GM23338 (cell line): ENCODE measurements around the gene HEYL. TPM values are rescaled to one million over a fixed set of nuclear protein-coding genes. Genes with fewer than 3 reads are reported as not detected.

ENCODE experiments used
- ATAC-seq: fragments of 200-7000 bp; cut with Tn5 transposase; 3 replicates; pipeline ENCODE4 v1.9.1; 2020
- DNase-seq: peaks from one replicate; pipeline ENCODE4 v3.0.0-alpha.2; 2015; ENCODE audit warnings: low spot score
- H2AFZ ChIP-seq: fragments of 200-600 bp; sonication (generic); 2 replicates; pipeline ENCODE4 v1.8.0; 2016; ENCODE audit warnings: antibody characterized with exemption, mild to moderate bottlenecking, moderate library complexity
- H3F3A ChIP-seq: fragments of 200-600 bp; sonication (generic); replicated peaks from 2 replicates; pipeline ENCODE4 v1.8.0; 2017; ENCODE audit warnings: antibody characterized with exemption, mixed run types, low read depth
- H3K27ac ChIP-seq: fragments of 200-600 bp; sonication (generic); 2 replicates; pipeline ENCODE4 v1.6.1; 2016; ENCODE audit warnings: low read depth
- H3K27me3 ChIP-seq: fragments of 200-600 bp; sonication (generic); 2 replicates; pipeline ENCODE4 v1.8.0; 2016; ENCODE audit warnings: mild to moderate bottlenecking, mixed run types, moderate library complexity; ENCODE audit not compliant: insufficient read depth
- H3K36me3 ChIP-seq: fragments of 200-600 bp; sonication (generic); 2 replicates; pipeline ENCODE4 v1.8.0; 2016; ENCODE audit warnings: mild to moderate bottlenecking; ENCODE audit not compliant: insufficient read depth
- H3K4me1 ChIP-seq: fragments of 200-600 bp; sonication (generic); 2 replicates; pipeline ENCODE4 v1.8.0; 2016; ENCODE audit warnings: mild to moderate bottlenecking, moderate library complexity; ENCODE audit not compliant: insufficient read depth
- H3K4me2 ChIP-seq: fragments of 200-600 bp; sonication (generic); 2 replicates; pipeline ENCODE4 v1.7.1; 2017; ENCODE audit warnings: mixed run types
- H3K4me3 ChIP-seq: fragments of 200-600 bp; sonication (generic); 2 replicates; pipeline ENCODE4 v1.6.1; 2016; ENCODE audit warnings: mixed run types
- H3K79me2 ChIP-seq: fragments of 200-600 bp; sonication (generic); replicated peaks from 2 replicates; pipeline ENCODE4 v1.8.0; 2017; ENCODE audit warnings: mild to moderate bottlenecking; ENCODE audit not compliant: insufficient read depth
- H3K9me2 ChIP-seq: fragments of 200-600 bp; sonication (generic); 2 replicates; pipeline ENCODE4 v1.8.0; 2017; ENCODE audit not compliant: insufficient read depth
- H4K20me1 ChIP-seq: fragments of 200-600 bp; sonication (generic); replicated peaks from 2 replicates; pipeline ENCODE4 v1.8.0; 2017; ENCODE audit warnings: mild to moderate bottlenecking; ENCODE audit not compliant: insufficient read depth
- H3K27ac Mint-ChIP-seq: 2 replicates; pipeline ENCODE4 v1.8.0; 2020; ENCODE audit warnings: inconsistent platforms, mild to moderate bottlenecking, moderate library complexity, mixed read lengths
- H3K27me3 Mint-ChIP-seq: 3 replicates; pipeline ENCODE4 v1.8.0; 2022; ENCODE audit warnings: low read depth, mild to moderate bottlenecking, moderate library complexity, mixed read lengths, inconsistent platforms; ENCODE audit not compliant: insufficient read depth, poor library complexity
- H3K36me3 Mint-ChIP-seq: 3 replicates; pipeline ENCODE4 v1.8.0; 2021; ENCODE audit warnings: low read depth, mild to moderate bottlenecking, inconsistent platforms, moderate library complexity, mixed read lengths
- H3K4me1 Mint-ChIP-seq: 3 replicates; pipeline ENCODE4 v1.8.0; 2020; ENCODE audit warnings: mild to moderate bottlenecking, inconsistent platforms, mixed read lengths
- H3K4me3 Mint-ChIP-seq: 3 replicates; pipeline ENCODE4 v1.8.0; 2021; ENCODE audit warnings: moderate library complexity, mild to moderate bottlenecking, inconsistent platforms, mixed read lengths
- H3K9me3 Mint-ChIP-seq: 3 replicates; pipeline ENCODE4 v1.8.0; 2020; ENCODE audit warnings: moderate library complexity, mild to moderate bottlenecking, inconsistent platforms, mixed read lengths
- CREB1 ChIP-seq: fragments of 250-450 bp; sonication (Bioruptor Pico); IDR thresholded peaks from 2 replicates; pipeline ENCODE4 v1.5.0; 2020; ENCODE audit warnings: low read depth, mild to moderate bottlenecking, moderate library complexity
- EZH2 ChIP-seq: fragments of 200-600 bp; sonication (generic); IDR thresholded peaks from one replicate; pipeline ENCODE4 v1.8.0; 2017; ENCODE audit warnings: antibody characterized with exemption, mild to moderate bottlenecking, low read depth; ENCODE audit not compliant: unreplicated experiment
- EZH2phosphoT487 ChIP-seq: fragments of 200-600 bp; sonication (generic); IDR thresholded peaks from one replicate; pipeline ENCODE4 v1.8.1; 2018; ENCODE audit warnings: antibody characterized with exemption; ENCODE audit not compliant: unreplicated experiment
- JUNB ChIP-seq: IDR thresholded peaks from one replicate; pipeline ENCODE4 v1.6.1; 2016; ENCODE audit warnings: antibody characterized with exemption; ENCODE audit not compliant: unreplicated experiment
- NANOG ChIP-seq: IDR thresholded peaks from 2 replicates; pipeline ENCODE4 v1.6.1; 2016; ENCODE audit warnings: antibody characterized with exemption, borderline replicate concordance
- POLR2AphosphoS5 ChIP-seq: IDR thresholded peaks from 2 replicates; pipeline ENCODE4 v1.6.1; 2016; ENCODE audit warnings: antibody characterized with exemption, low read depth
- REST ChIP-seq: IDR thresholded peaks from one replicate; pipeline ENCODE4 v1.6.1; 2018; ENCODE audit warnings: antibody characterized with exemption; ENCODE audit not compliant: unreplicated experiment
- STAT1 ChIP-seq: IDR thresholded peaks from one replicate; pipeline ENCODE4 v1.6.1; 2016; ENCODE audit warnings: antibody characterized with exemption; ENCODE audit not compliant: unreplicated experiment
- ZNF114 ChIP-seq: fragments of 250-450 bp; sonication (Bioruptor Pico); IDR thresholded peaks from 2 replicates; pipeline ENCODE4 v1.5.0; 2020; ENCODE audit warnings: mild to moderate bottlenecking, moderate library complexity
- ZNF331 ChIP-seq: fragments of 250-450 bp; sonication (Bioruptor Pico); IDR thresholded peaks from 2 replicates; pipeline ENCODE4 v1.5.0; 2020; ENCODE audit warnings: low read depth, mild to moderate bottlenecking, moderate library complexity
- polyA plus RNA-seq: library from polyadenylated mRNA; unstranded; fragments of >200 nt; fragmentation: Nextera tagmentation; extraction: Ambion mirVana; gene quantifications from 2 replicates; pipeline ENCODE4 v1.2.1, GENCODE V29; 2016
- total RNA-seq: library from RNA; depleted of rRNA; stranded (reverse); fragments of >200 nt; shearing (Covaris generic); gene quantifications from 2 replicates; pipeline ENCODE4 v1.2.3, GENCODE V29; 2014
- TF ChIP-seq, protein P1 (sequence below): fragments of 250-450 bp; sonication (Bioruptor Pico); IDR thresholded peaks from 2 replicates; pipeline ENCODE4 v1.5.0; 2020; ENCODE audit warnings: mild to moderate bottlenecking, moderate library complexity
- TF ChIP-seq, protein P2 (sequence below), 2 experiments: fragments of 200-600 bp in 1 of 2; sonication (generic) in 1 of 2; conservative IDR thresholded peaks; 2 replicates each; pipeline versions ENCODE4 v1.5.1 to v1.6.1; 2016 to 2017; ENCODE audit warnings: antibody characterized with exemption in 2 of 2, low read depth in 2 of 2, mild to moderate bottlenecking in 2 of 2, moderate library complexity in 1 of 2
- TF ChIP-seq, protein P3 (sequence below): IDR thresholded peaks from 2 replicates; pipeline ENCODE4 v1.6.1; 2016; ENCODE audit warnings: antibody characterized with exemption

HEYL gene
- total and polyA plus RNA-seq, 2 experiments from 2014 or later = 1.6 to 4.5 TPM

GRCh38 chr1:39677645-39678044 lies 38.2 kb upstream of the HEYL start:
- H3K4me1 ChIP-seq = no peaks in the 10 kb centered on the region
- no peak overlapping the region for H3K4me2 ChIP-seq
- Mint-ChIP-seq H3K4me3 (no peak overlapping the region), H3K27ac (no peak overlapping the region), H3K4me1 (no peaks in the 10 kb centered on the region), H3K36me3 (no peaks in the 10 kb centered on the region), H3K9me3 (no peaks in the 10 kb centered on the region), H3K27me3 (peaks cover 96% of the 10 kb centered on the region)
- ATAC-seq (no peak), DNase-seq (no peak)
- H4K20me1 ChIP-seq = peaks cover 13% of the 10 kb centered on the region; the same call in 1 of the 2 replicates
- H3K9me2 ChIP-seq = no peaks in the 10 kb centered on the region
- H3K27me3 ChIP-seq = peaks cover 98% of the 10 kb centered on the region
- no peak overlapping the region for H3K4me3 ChIP-seq
- H3K27ac ChIP-seq = no peak overlapping the region
- H2AFZ ChIP-seq = no peak overlapping the region
- TF ChIP-seq, protein P1, sequence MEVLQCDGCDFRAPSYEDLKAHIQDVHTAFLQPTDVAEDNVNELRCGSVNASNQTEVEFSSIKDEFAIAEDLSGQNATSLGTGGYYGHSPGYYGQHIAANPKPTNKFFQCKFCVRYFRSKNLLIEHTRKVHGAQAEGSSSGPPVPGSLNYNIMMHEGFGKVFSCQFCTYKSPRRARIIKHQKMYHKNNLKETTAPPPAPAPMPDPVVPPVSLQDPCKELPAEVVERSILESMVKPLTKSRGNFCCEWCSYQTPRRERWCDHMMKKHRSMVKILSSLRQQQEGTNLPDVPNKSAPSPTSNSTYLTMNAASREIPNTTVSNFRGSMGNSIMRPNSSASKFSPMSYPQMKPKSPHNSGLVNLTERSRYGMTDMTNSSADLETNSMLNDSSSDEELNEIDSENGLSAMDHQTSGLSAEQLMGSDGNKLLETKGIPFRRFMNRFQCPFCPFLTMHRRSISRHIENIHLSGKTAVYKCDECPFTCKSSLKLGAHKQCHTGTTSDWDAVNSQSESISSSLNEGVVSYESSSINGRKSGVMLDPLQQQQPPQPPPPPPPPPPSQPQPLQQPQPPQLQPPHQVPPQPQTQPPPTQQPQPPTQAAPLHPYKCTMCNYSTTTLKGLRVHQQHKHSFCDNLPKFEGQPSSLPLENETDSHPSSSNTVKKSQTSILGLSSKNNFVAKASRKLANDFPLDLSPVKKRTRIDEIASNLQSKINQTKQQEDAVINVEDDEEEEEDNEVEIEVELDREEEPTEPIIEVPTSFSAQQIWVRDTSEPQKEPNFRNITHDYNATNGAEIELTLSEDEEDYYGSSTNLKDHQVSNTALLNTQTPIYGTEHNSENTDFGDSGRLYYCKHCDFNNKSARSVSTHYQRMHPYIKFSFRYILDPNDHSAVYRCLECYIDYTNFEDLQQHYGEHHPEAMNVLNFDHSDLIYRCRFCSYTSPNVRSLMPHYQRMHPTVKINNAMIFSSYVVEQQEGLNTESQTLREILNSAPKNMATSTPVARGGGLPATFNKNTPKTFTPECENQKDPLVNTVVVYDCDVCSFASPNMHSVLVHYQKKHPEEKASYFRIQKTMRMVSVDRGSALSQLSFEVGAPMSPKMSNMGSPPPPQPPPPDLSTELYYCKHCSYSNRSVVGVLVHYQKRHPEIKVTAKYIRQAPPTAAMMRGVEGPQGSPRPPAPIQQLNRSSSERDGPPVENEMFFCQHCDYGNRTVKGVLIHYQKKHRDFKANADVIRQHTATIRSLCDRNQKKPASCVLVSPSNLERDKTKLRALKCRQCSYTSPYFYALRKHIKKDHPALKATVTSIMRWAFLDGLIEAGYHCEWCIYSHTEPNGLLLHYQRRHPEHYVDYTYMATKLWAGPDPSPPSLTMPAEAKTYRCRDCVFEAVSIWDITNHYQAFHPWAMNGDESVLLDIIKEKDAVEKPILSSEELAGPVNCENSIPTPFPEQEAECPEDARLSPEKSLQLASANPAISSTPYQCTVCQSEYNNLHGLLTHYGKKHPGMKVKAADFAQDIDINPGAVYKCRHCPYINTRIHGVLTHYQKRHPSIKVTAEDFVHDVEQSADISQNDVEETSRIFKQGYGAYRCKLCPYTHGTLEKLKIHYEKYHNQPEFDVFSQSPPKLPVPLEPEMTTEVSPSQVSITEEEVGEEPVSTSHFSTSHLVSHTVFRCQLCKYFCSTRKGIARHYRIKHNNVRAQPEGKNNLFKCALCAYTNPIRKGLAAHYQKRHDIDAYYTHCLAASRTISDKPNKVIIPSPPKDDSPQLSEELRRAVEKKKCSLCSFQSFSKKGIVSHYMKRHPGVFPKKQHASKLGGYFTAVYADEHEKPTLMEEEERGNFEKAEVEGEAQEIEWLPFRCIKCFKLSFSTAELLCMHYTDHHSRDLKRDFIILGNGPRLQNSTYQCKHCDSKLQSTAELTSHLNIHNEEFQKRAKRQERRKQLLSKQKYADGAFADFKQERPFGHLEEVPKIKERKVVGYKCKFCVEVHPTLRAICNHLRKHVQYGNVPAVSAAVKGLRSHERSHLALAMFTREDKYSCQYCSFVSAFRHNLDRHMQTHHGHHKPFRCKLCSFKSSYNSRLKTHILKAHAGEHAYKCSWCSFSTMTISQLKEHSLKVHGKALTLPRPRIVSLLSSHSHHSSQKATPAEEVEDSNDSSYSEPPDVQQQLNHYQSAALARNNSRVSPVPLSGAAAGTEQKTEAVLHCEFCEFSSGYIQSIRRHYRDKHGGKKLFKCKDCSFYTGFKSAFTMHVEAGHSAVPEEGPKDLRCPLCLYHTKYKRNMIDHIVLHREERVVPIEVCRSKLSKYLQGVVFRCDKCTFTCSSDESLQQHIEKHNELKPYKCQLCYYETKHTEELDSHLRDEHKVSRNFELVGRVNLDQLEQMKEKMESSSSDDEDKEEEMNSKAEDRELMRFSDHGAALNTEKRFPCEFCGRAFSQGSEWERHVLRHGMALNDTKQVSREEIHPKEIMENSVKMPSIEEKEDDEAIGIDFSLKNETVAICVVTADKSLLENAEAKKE (CRISPR knock-in tag) = no peak
- TF ChIP-seq REST (no peak), CREB1 (CRISPR knock-in tag) (no peak), NANOG (no peak), POLR2AphosphoS5 (no peak), ZNF331 (CRISPR knock-in tag) (no peak), EZH2phosphoT487 (no peak), ZNF114 (CRISPR knock-in tag) (no peak), JUNB (no peak), STAT1 (no peak), EZH2 (no peak)
- TF ChIP-seq, protein P2, sequence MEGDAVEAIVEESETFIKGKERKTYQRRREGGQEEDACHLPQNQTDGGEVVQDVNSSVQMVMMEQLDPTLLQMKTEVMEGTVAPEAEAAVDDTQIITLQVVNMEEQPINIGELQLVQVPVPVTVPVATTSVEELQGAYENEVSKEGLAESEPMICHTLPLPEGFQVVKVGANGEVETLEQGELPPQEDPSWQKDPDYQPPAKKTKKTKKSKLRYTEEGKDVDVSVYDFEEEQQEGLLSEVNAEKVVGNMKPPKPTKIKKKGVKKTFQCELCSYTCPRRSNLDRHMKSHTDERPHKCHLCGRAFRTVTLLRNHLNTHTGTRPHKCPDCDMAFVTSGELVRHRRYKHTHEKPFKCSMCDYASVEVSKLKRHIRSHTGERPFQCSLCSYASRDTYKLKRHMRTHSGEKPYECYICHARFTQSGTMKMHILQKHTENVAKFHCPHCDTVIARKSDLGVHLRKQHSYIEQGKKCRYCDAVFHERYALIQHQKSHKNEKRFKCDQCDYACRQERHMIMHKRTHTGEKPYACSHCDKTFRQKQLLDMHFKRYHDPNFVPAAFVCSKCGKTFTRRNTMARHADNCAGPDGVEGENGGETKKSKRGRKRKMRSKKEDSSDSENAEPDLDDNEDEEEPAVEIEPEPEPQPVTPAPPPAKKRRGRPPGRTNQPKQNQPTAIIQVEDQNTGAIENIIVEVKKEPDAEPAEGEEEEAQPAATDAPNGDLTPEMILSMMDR (conservative IDR thresholded peaks at IDR 0.05; ENCODE audit: low read depth in 2 of 2) = no peak
- TF ChIP-seq, protein P3, sequence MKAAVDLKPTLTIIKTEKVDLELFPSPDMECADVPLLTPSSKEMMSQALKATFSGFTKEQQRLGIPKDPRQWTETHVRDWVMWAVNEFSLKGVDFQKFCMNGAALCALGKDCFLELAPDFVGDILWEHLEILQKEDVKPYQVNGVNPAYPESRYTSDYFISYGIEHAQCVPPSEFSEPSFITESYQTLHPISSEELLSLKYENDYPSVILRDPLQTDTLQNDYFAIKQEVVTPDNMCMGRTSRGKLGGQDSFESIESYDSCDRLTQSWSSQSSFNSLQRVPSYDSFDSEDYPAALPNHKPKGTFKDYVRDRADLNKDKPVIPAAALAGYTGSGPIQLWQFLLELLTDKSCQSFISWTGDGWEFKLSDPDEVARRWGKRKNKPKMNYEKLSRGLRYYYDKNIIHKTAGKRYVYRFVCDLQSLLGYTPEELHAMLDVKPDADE = no peak
- no peaks in the 10 kb centered on the region for H3K79me2 ChIP-seq
- H3K36me3 ChIP-seq = no peaks in the 10 kb centered on the region
- H3F3A ChIP-seq = no peaks in the 10 kb centered on the region
